HEK293 (cell line): ENCODE data around the gene B3GNT8.

Experiments
- CTCF ChIA-PET: fragments of 350-600 bp; formaldehyde crosslinking; extraction: SDS; loops from one replicate; lab custom pipeline; 2021; ENCODE audit warnings: antibody characterized with exemption; lab: Yijun Ruan, JAX
- POLR2A ChIA-PET: fragments of 300-600 bp; formaldehyde crosslinking; extraction: SDS; loops from one replicate; lab custom pipeline; 2020; ENCODE audit warnings: antibody characterized with exemption, inconsistent platforms; lab: Yijun Ruan, JAX
- H3K27ac ChIP-seq: fragments of 200-500 bp; sonication (Bioruptor generic); 2 replicates; pipeline ENCODE4 v1.5.1; 2014; ENCODE audit warnings: low read depth, low read length, control low read depth, inconsistent platforms; ENCODE audit errors: extremely low read depth
- H3K36me3 ChIP-seq, 2 experiments: fragments of 200-500 bp in 1 of 2; sonication (Bioruptor generic) in 1 of 2; 1 replicate in 1 of 2; 2 replicates in 1 of 2; pipeline ENCODE4 v1.5.1; 2014 to 2017; ENCODE audit warnings: inconsistent platforms in 2 of 2, low read length in 2 of 2; ENCODE audit not compliant: control insufficient read depth in 2 of 2, insufficient read depth in 1 of 2
- H3K4me1 ChIP-seq: fragments of 200-500 bp; sonication (Bioruptor generic); 2 replicates; pipeline ENCODE4 v1.5.1; 2014; ENCODE audit warnings: mild to moderate bottlenecking, low read length, inconsistent platforms; ENCODE audit not compliant: control insufficient read depth, insufficient read depth
- H3K4me3 ChIP-seq: 2 replicates; pipeline ENCODE4 v1.5.1; 2011; ENCODE audit warnings: low read depth, mild to moderate bottlenecking, control low read depth, low read length, moderate library complexity
- H3K9me3 ChIP-seq: fragments of 200-500 bp; sonication (Bioruptor generic); 2 replicates; pipeline ENCODE4 v1.5.1; 2014; ENCODE audit warnings: low read depth, low read length, inconsistent platforms; ENCODE audit not compliant: control insufficient read depth, insufficient read depth
- BCL11B ChIP-seq: fragments of 450-650 bp; formaldehyde crosslinking; IDR thresholded peaks from 2 replicates; pipeline ENCODE4 v1.5.1; 2016; ENCODE audit warnings: low read depth, missing biosample characterization, missing genetic modification characterization
- EGR2 ChIP-seq: fragments of 450-650 bp; formaldehyde crosslinking; IDR thresholded peaks from 2 replicates; pipeline ENCODE4 v1.5.1; 2016; ENCODE audit warnings: low read depth, missing biosample characterization, missing genetic modification characterization
- ZBTB21 ChIP-seq: fragments of 450-650 bp; formaldehyde crosslinking; IDR thresholded peaks from 2 replicates; pipeline ENCODE4 v1.5.1; 2017; ENCODE audit warnings: missing biosample characterization, missing genetic modification characterization
- ZBTB48 ChIP-seq: fragments of 450-650 bp; formaldehyde crosslinking; IDR thresholded peaks from 2 replicates; pipeline ENCODE4 v1.5.1; 2016; ENCODE audit warnings: missing biosample characterization, missing genetic modification characterization
- ZBTB8A ChIP-seq: fragments of 450-650 bp; formaldehyde crosslinking; IDR thresholded peaks from 2 replicates; pipeline ENCODE4 v1.5.1; 2016; ENCODE audit warnings: missing biosample characterization, missing genetic modification characterization
- ZEB2 ChIP-seq: fragments of 450-650 bp; formaldehyde crosslinking; IDR thresholded peaks from 2 replicates; pipeline ENCODE4 v1.5.1; 2016; ENCODE audit warnings: missing biosample characterization, missing genetic modification characterization
- ZFHX2 ChIP-seq: fragments of 450-650 bp; formaldehyde crosslinking; conservative IDR thresholded peaks from 2 replicates; pipeline ENCODE4 v1.5.1; 2016; ENCODE audit warnings: missing biosample characterization, missing genetic modification characterization
- ZNF223 ChIP-seq: fragments of 450-650 bp; formaldehyde crosslinking; IDR thresholded peaks from 2 replicates; pipeline ENCODE4 v1.5.1; 2016; ENCODE audit warnings: missing biosample characterization, missing genetic modification characterization
- ZNF335 ChIP-seq: fragments of 450-650 bp; formaldehyde crosslinking; conservative IDR thresholded peaks from 2 replicates; pipeline ENCODE4 v1.5.1; 2016; ENCODE audit warnings: missing biosample characterization, missing genetic modification characterization
- ZNF366 ChIP-seq: fragments of 450-650 bp; formaldehyde crosslinking; conservative IDR thresholded peaks from 2 replicates; pipeline ENCODE4 v1.5.1; 2016; ENCODE audit warnings: missing biosample characterization, missing genetic modification characterization
- ZNF48 ChIP-seq: fragments of 450-650 bp; formaldehyde crosslinking; IDR thresholded peaks from 2 replicates; pipeline ENCODE4 v1.5.1; 2016; ENCODE audit warnings: missing biosample characterization, missing genetic modification characterization
- ZNF600 ChIP-seq: fragments of 450-650 bp; formaldehyde crosslinking; IDR thresholded peaks from 2 replicates; pipeline ENCODE4 v1.5.1; 2016; ENCODE audit warnings: missing biosample characterization, missing genetic modification characterization
- ZNF76 ChIP-seq: fragments of 450-650 bp; formaldehyde crosslinking; IDR thresholded peaks from 2 replicates; pipeline ENCODE4; 2016; ENCODE audit warnings: low read depth, missing biosample characterization, missing genetic modification characterization, borderline replicate concordance
- ZNF830 ChIP-seq: fragments of 450-650 bp; IDR thresholded peaks from 2 replicates; pipeline ENCODE4 v1.5.0; 2018; ENCODE audit warnings: missing biosample characterization, missing genetic modification characterization, low read depth, mild to moderate bottlenecking, moderate library complexity
- TF ChIP-seq, protein P1 (sequence below): fragments of 450-650 bp; formaldehyde crosslinking; IDR thresholded peaks from 2 replicates; pipeline ENCODE4 v1.5.1; 2016; ENCODE audit warnings: missing biosample characterization, missing genetic modification characterization
- TF ChIP-seq, protein P2 (sequence below): fragments of 450-650 bp; formaldehyde crosslinking; IDR thresholded peaks from 2 replicates; pipeline ENCODE4 v1.5.1; 2016; ENCODE audit warnings: missing biosample characterization, missing genetic modification characterization
- TF ChIP-seq, protein P3 (sequence below): fragments of 450-650 bp; formaldehyde crosslinking; IDR thresholded peaks from 2 replicates; pipeline ENCODE4 v1.5.1; 2017; ENCODE audit warnings: missing biosample characterization, missing genetic modification characterization
- TF ChIP-seq, protein P4 (sequence below): fragments of 450-650 bp; formaldehyde crosslinking; IDR thresholded peaks from 2 replicates; pipeline ENCODE4 v1.5.1; 2017; ENCODE audit warnings: missing biosample characterization, missing genetic modification characterization

The B3GNT8 gene

DNA sequence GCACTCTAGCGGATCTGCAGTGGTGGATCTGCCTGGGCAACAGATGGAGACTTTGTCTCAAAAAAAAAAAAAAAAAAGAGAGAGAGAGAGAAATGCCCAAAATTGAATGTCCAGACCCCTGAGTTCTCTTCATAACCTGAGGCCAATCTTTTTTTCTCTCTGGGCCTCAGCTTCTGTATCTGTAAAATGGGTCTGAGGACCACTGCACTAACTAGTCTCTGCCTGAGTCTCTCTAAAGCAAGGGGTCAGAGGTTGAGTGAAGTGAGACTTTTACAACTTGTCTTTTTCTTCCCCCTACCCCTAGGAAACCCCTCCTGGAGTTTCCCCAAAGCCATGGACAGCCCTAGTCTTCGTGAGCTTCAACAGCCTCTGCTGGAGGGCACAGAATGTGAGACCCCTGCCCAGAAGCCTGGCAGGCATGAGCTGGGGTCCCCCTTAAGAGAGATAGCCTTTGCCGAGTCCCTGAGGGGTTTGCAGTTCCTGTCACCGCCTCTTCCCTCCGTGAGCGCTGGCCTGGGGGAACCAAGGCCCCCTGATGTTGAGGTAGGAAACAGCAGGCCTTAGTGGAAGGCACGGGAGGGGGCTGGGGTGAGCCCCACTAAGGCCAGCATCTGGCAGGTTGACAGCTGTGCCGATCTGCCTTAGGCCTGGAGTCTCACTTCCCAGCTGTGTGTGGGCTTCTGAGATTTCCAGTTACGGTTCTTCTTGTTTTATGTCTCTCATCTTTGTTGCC, 49.0 kb downstream of the B3GNT8 start (continued):
- no peak for TF ChIP-seq ZNF48 (tag by site-specific recombination)

DNA sequence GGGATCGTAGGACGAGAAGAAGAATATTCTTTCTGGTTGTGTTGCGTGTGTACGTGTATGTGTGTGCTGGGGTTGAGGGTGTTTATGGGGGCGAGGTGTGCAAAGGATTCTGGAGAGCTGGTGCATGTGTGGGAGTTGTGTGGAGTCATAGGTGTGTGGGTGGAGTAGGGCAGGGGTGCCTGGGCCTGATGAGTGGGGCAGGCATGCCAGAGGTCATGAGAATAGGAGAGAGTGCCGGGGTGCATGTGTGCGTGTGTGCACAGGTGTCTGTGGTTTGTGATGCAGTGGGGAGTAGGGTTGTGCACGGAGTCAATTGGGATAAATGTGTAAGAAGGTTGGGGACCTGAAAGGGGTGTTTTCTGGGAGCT, 50.2 kb downstream of the B3GNT8 start:
- TF ChIP-seq, protein P1, sequence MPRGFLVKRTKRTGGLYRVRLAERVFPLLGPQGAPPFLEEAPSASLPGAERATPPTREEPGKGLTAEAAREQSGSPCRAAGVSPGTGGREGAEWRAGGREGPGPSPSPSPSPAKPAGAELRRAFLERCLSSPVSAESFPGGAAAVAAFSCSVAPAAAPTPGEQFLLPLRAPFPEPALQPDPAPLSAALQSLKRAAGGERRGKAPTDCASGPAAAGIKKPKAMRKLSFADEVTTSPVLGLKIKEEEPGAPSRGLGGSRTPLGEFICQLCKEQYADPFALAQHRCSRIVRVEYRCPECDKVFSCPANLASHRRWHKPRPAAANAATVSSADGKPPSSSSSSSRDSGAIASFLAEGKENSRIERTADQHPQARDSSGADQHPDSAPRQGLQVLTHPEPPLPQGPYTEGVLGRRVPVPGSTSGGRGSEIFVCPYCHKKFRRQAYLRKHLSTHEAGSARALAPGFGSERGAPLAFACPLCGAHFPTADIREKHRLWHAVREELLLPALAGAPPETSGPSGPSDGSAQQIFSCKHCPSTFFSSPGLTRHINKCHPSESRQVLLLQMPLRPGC: no peak
- TF ChIP-seq ZBTB8A (no peak), ZEB2 (tag by site-specific recombination) (0 out of 2 replicates have a peak, but pooled peaks have one; percentile 14), ZNF366 (tag by site-specific recombination) (peak; percentile 26; the same call in 1 of the 2 replicates), ZNF335 (tag by site-specific recombination) (peak; percentile 3; the same call in 1 of the 2 replicates), ZBTB21 (tag by site-specific recombination) (0 out of 2 replicates have a peak, but pooled peaks have one; percentile 43), ZBTB48 (tag by site-specific recombination) (0 out of 2 replicates have a peak, but pooled peaks have one; percentile 52), ZNF76 (tag by site-specific recombination) (peak; percentile 82), EGR2 (tag by site-specific recombination) (peak; percentile 100), BCL11B (tag by site-specific recombination) (peak; percentile 60; the same call in 1 of the 2 replicates), ZNF223 (tag by site-specific recombination) (peak; percentile 71), ZFHX2 (peak; percentile 100), ZNF600 (peak; percentile 43), ZNF830 (tag by site-specific recombination) (no peak)
- TF ChIP-seq, protein P2, sequence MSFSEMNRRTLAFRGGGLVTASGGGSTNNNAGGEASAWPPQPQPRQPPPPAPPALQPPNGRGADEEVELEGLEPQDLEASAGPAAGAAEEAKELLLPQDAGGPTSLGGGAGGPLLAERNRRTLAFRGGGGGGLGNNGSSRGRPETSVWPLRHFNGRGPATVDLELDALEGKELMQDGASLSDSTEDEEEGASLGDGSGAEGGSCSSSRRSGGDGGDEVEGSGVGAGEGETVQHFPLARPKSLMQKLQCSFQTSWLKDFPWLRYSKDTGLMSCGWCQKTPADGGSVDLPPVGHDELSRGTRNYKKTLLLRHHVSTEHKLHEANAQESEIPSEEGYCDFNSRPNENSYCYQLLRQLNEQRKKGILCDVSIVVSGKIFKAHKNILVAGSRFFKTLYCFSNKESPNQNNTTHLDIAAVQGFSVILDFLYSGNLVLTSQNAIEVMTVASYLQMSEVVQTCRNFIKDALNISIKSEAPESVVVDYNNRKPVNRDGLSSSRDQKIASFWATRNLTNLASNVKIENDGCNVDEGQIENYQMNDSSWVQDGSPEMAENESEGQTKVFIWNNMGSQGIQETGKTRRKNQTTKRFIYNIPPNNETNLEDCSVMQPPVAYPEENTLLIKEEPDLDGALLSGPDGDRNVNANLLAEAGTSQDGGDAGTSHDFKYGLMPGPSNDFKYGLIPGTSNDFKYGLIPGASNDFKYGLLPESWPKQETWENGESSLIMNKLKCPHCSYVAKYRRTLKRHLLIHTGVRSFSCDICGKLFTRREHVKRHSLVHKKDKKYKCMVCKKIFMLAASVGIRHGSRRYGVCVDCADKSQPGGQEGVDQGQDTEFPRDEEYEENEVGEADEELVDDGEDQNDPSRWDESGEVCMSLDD (tag by site-specific recombination): peak; percentile 70
- TF ChIP-seq, protein P3, sequence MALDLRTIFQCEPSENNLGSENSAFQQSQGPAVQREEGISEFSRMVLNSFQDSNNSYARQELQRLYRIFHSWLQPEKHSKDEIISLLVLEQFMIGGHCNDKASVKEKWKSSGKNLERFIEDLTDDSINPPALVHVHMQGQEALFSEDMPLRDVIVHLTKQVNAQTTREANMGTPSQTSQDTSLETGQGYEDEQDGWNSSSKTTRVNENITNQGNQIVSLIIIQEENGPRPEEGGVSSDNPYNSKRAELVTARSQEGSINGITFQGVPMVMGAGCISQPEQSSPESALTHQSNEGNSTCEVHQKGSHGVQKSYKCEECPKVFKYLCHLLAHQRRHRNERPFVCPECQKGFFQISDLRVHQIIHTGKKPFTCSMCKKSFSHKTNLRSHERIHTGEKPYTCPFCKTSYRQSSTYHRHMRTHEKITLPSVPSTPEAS (tag by site-specific recombination): peak; percentile 56; the same call in 1 of the 2 replicates
- TF ChIP-seq, protein P4, sequence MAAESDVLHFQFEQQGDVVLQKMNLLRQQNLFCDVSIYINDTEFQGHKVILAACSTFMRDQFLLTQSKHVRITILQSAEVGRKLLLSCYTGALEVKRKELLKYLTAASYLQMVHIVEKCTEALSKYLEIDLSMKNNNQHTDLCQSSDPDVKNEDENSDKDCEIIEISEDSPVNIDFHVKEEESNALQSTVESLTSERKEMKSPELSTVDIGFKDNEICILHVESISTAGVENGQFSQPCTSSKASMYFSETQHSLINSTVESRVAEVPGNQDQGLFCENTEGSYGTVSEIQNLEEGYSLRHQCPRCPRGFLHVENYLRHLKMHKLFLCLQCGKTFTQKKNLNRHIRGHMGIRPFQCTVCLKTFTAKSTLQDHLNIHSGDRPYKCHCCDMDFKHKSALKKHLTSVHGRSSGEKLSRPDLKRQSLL (tag by site-specific recombination): no peak
- TF ChIP-seq, all 188 proteins: peak for 13
- peaks cover 20% of the 10 kb centered on the region for H3K4me1 ChIP-seq
- H3K27ac ChIP-seq: peak overlapping the region; percentile 21; the same call in 1 of the 2 replicates
- H3K4me3 ChIP-seq: peak overlapping the region; percentile 34
- ChIA-PET CTCF (interaction anchor here (1.9 kb wide), 1 partner anchor 13 kb away, joined by 5 read pairs; the partner anchor contains the start of gene B9D2), POLR2A (interaction anchor here (1.3 to 6.2 kb wide), 2 partner anchors 12 to 24 kb away, joined by 3 to 64 read pairs; partner anchors contain the start of gene B9D2)
- no peaks in the 10 kb centered on the region for H3K9me3 ChIP-seq
- no peaks in the 10 kb centered on the region; a peak in 1 of 3 replicates for H3K36me3 ChIP-seq
